Left lung (tissue), 10 donors: ENCODE data around the gene OR2A5. TPM values are rescaled to one million over a fixed set of nuclear protein-coding genes. Genes with fewer than 3 reads are reported as not detected.

Source experiments
- ATAC-seq: fragments of 200-7000 bp; cut with Tn5 transposase; one replicate; pipeline ENCODE4 v1.9.1; 2020; ENCODE audit warnings: moderate library complexity
- DNase-seq, 4 donors: peaks; one replicate each; pipeline ENCODE4 v3.0.0-alpha.2; 2013 to 2020
- H3K27ac ChIP-seq, 2 donors: fragments of 200-600 bp; sonication (generic) in 1 of 2; one replicate each; pipeline versions ENCODE4 v1.5.0 to v1.8.0; 2020 to 2021
- H3K27me3 ChIP-seq, 2 donors: fragments of 200-600 bp; sonication (generic) in 1 of 2; one replicate each; pipeline versions ENCODE4 v1.5.0 to v1.8.0; 2020 to 2021
- H3K36me3 ChIP-seq, 2 donors: fragments of 200-600 bp; sonication (generic) in 1 of 2; one replicate each; pipeline versions ENCODE4 v1.5.0 to v1.8.0; 2020 to 2021
- H3K4me1 ChIP-seq, 2 donors: fragments of 200-600 bp; one replicate each; pipeline ENCODE4 v1.8.0; 2021
- H3K4me3 ChIP-seq, 2 donors: fragments of 200-600 bp; sonication (generic) in 1 of 2; one replicate each; pipeline versions ENCODE4 v1.5.0 to v1.8.0; 2020 to 2021; ENCODE audit warnings: mild to moderate bottlenecking in 1 of 2
- H3K9me3 ChIP-seq, 2 donors: fragments of 200-600 bp; sonication (generic) in 1 of 2; one replicate each; pipeline versions ENCODE4 v1.5.0 to v1.8.0; 2020 to 2021
- intact Hi-C, 2 donors: fragments of 100-400 bp; cut with DNase I; formaldehyde crosslinking; loops; one replicate each; pipeline versions ENCODE4 v1.11.2 to v1.14.2; 2022
- polyA plus RNA-seq, 6 donors: library from polyadenylated mRNA; unstranded; fragments of 120-200 nt; gene quantifications; one replicate each; pipeline ENCODE4 v1.2.1, GENCODE V29; 2013; ENCODE audit not compliant: insufficient read length in 6 of 6
- total RNA-seq, 2 donors: library from RNA; stranded (reverse); fragmentation: NEBNext Ultra II Directional; extraction: Animal tissue kit (Norgen Biotek cat#: 25700); gene quantifications; one replicate each; pipeline ENCODE4 v1.2.1, GENCODE V29; 2021
- TF ChIP-seq, protein P1 (sequence below), 2 donors: fragments of 200-600 bp; sonication (generic) in 1 of 2; IDR thresholded peaks; one replicate each; pipeline versions ENCODE4 v1.5.0 to v1.8.0; 2021; ENCODE audit warnings: antibody characterized with exemption in 2 of 2
- donor health status: DM: no; HTN: yes; CAD: no.
- donor health status: DM: no; HTN: no; CAD: no.

The OR2A5 gene
- total and polyA plus RNA-seq, 8 donors, result 0.06 to 0.28 (median 0.15) TPM; not detected in 2

DNA sequence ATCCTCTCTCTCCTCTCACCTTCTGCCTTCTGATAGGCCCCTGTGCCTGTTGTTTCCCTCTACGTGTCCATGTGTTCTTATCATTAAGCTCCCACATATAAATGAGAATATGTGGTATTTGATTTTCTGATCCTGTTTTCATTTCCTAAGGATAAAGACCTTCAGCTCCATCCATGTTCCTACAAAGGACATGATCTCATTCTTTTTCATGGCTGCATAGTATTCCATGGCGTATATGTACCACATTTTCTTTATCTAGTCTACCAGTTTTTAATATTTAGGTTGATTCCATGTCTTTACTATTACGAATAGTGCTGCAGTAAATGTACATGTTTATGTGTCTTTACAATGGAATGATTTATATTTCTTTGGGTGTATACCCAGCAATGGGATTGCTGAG lies 41.9 kb downstream of the OR2A5 start:
- no peak for DNase-seq
- no peak for ATAC-seq
- H3K4me1 ChIP-seq, result no peaks in the 10 kb centered on the region
- H3K27me3 ChIP-seq, result peaks cover 0 to 8% of the 10 kb centered on the region in 2 donors
- no peak overlapping the region for H3K27ac ChIP-seq
- TF ChIP-seq, protein P1, sequence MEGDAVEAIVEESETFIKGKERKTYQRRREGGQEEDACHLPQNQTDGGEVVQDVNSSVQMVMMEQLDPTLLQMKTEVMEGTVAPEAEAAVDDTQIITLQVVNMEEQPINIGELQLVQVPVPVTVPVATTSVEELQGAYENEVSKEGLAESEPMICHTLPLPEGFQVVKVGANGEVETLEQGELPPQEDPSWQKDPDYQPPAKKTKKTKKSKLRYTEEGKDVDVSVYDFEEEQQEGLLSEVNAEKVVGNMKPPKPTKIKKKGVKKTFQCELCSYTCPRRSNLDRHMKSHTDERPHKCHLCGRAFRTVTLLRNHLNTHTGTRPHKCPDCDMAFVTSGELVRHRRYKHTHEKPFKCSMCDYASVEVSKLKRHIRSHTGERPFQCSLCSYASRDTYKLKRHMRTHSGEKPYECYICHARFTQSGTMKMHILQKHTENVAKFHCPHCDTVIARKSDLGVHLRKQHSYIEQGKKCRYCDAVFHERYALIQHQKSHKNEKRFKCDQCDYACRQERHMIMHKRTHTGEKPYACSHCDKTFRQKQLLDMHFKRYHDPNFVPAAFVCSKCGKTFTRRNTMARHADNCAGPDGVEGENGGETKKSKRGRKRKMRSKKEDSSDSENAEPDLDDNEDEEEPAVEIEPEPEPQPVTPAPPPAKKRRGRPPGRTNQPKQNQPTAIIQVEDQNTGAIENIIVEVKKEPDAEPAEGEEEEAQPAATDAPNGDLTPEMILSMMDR (IDR thresholded peaks at IDR 0.05), result no peak
- H3K9me3 ChIP-seq, result peaks cover 0 to 8% of the 10 kb centered on the region in 2 donors
- no peak overlapping the region for H3K4me3 ChIP-seq
- H3K36me3 ChIP-seq, result no peaks in the 10 kb centered on the region
- intact Hi-C loops, result no loop called here

DNA sequence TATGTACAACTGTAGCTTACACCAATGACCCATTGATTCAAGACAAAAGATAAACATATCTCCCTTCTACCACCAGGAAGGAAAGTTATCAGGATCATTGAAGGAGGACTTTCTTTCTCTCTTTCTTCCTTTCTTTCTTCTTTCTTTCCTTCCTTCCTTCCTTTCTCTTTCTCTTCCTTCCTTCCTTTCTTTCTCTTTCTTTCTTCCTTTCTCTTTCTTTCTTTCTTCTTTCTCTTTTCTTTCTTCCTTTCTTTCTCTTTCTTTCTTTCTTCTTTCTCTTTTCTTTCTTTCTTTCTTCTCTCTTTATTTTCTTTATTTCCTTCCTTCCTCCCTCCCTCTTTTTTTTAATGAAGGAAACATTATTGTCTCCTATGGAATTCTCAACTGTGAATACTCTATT lies 50.0 kb downstream of the OR2A5 start:
- Histone ChIP-seq H3K4me1 (no peaks in the 10 kb centered on the region), H3K36me3 (no peaks in the 10 kb centered on the region), H3K9me3 (no peaks in the 10 kb centered on the region), H3K4me3 (no peak overlapping the region), H3K27me3 (peaks cover 0 to 43% of the 10 kb centered on the region in 2 donors), H3K27ac (no peak overlapping the region)
- DNase-seq (no peak), ATAC-seq (no peak)
- TF ChIP-seq, protein P1 (IDR thresholded peaks at IDR 0.05), result no peak
- intact Hi-C loops, result no loop called here

DNA sequence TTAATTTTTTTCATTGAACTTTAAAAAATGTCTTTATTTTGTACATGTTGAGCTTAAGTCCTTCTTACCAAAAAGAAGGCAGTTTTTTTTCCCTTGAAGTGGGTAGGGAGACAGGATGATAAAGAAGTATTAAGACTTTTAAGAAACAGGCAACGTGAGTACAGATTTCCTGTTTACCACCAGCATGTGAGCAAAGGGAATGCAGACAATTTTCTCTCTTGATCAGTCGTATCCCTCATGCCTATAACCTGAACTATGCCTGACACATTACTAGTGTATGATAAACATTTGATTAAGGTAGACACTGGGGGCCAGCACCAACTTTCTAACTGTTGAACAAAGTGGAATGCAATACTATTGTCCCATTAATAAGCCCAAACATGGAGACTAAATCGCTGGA lies 51.9 kb downstream of the OR2A5 start:
- TF ChIP-seq, protein P1 (IDR thresholded peaks at IDR 0.05), result no peak
- Histone ChIP-seq H3K27ac (no peak overlapping the region), H3K9me3 (no peaks in the 10 kb centered on the region), H3K27me3 (peaks cover 0 to 34% of the 10 kb centered on the region in 2 donors), H3K4me1 (no peaks in the 10 kb centered on the region), H3K4me3 (no peak overlapping the region), H3K36me3 (no peaks in the 10 kb centered on the region)
- intact Hi-C loops, result no loop called here
- DNase-seq, result no peak
- no peak for ATAC-seq

DNA sequence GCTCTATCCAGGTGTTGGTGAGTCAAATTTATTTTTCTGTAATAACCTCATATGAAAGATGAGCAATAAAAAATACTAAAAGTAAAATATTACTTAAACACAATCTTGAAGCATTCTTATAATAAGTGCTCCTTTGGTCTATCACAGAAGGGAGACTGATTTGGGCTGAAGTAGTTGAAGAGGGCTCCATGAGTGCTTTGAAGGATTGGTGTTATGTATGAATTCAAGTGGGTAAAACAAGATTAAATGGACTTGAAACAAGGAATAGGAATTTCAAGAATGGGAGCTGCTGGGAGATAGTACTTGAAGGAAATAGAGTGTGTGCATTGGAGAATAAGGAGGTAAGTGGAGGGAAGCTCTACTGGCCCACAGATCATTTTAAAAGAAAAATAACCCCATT lies 53.3 kb downstream of the OR2A5 start:
- H3K4me1 ChIP-seq, result no peaks in the 10 kb centered on the region
- peaks cover 0 to 28% of the 10 kb centered on the region in 2 donors for H3K27me3 ChIP-seq
- TF ChIP-seq, protein P1 (IDR thresholded peaks at IDR 0.05), result no peak
- H3K4me3 ChIP-seq, result no peak overlapping the region
- peak; percentile 86 for ATAC-seq
- no peak overlapping the region for H3K27ac ChIP-seq
- DNase-seq, result no peak
- intact Hi-C loops, result no loop called here
- no peaks in the 10 kb centered on the region for H3K9me3 ChIP-seq
- H3K36me3 ChIP-seq, result no peaks in the 10 kb centered on the region

DNA sequence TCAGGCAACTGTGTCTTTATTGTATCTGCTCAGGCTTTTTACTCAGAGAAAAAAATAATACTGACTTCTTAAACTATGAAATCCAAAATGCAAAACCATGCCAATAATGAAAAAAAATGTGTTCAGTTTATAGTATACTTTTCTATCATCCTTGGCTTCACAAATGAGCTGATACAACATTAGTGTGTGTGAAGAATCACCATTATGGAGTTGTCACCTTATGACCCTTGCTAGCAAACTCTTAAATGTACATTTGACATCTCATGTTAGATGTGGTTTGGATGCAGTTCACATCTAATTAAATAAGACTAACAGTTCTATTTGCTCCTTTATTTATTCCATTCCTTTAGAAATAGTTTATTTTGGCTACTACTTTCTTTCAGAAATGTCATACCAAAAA lies 56.5 kb downstream of the OR2A5 start:
- H3K4me1 ChIP-seq, result no peaks in the 10 kb centered on the region
- no peak overlapping the region for H3K27ac ChIP-seq
- DNase-seq (peak in 1 of 4 donors; percentile 37), ATAC-seq (no peak)
- TF ChIP-seq, protein P1 (IDR thresholded peaks at IDR 0.05), result no peak
- peaks cover 7 to 19% of the 10 kb centered on the region in 2 donors for H3K27me3 ChIP-seq
- no peaks in the 10 kb centered on the region for H3K9me3 ChIP-seq
- no peak overlapping the region for H3K4me3 ChIP-seq
- H3K36me3 ChIP-seq, result no peaks in the 10 kb centered on the region
- intact Hi-C loops, result no loop called here

Other genes starting within 250 kb of the OR2A5 start
- 10 to 100 TPM; 39.4 to 49.3 TPM for gene TCAF1, start 146.8 kb upstream of the OR2A5 start, total RNA-seq
- gene TCAF1, start 146.8 kb upstream of the OR2A5 start, polyA plus RNA-seq, result 100 to 1,000 TPM in 5 of 6 donors, 10 to 100 TPM in 1; 99.0 to 135 (median 104) TPM
- gene OR2F2, start 113.7 kb upstream of the OR2A5 start, total RNA-seq, result not detected
- gene OR2F2, start 113.7 kb upstream of the OR2A5 start, polyA plus RNA-seq, result not detected
- not detected for gene OR2F1, start 94.1 kb upstream of the OR2A5 start, total RNA-seq
- under 1 TPM in 4 of 6 donors, not detected in 2; 0.06 to 0.65 (median 0.30) TPM for gene OR2F1, start 94.1 kb upstream of the OR2A5 start, polyA plus RNA-seq
- gene OR6B1, start 48.6 kb upstream of the OR2A5 start, total RNA-seq, result not detected
- gene OR6B1, start 48.6 kb upstream of the OR2A5 start, polyA plus RNA-seq, result under 1 TPM in 2 of 6 donors, not detected in 4; 0.03 to 0.06 TPM
- gene OR2A25, start 20.9 kb downstream of the OR2A5 start, total RNA-seq, result not detected
- under 1 TPM in 3 of 6 donors, not detected in 3; 0.08 to 0.17 (median 0.09) TPM for gene OR2A25, start 20.9 kb downstream of the OR2A5 start, polyA plus RNA-seq
- not detected for gene OR2A12, start 37.3 kb downstream of the OR2A5 start, total RNA-seq
- under 1 TPM; 0.07 to 0.15 (median 0.09) TPM for gene OR2A12, start 37.3 kb downstream of the OR2A5 start, polyA plus RNA-seq
- gene OR2A2, start 60.6 kb downstream of the OR2A5 start, total RNA-seq, result not detected
- not detected for gene OR2A2, start 60.6 kb downstream of the OR2A5 start, polyA plus RNA-seq
- gene OR2A14, start 74.2 kb downstream of the OR2A5 start, total RNA-seq, result not detected
- under 1 TPM in 4 of 6 donors, not detected in 2; 0.14 to 0.20 (median 0.15) TPM for gene OR2A14, start 74.2 kb downstream of the OR2A5 start, polyA plus RNA-seq
- 1 to 10 TPM; 5.0 to 5.3 TPM for gene CTAGE4, start 134.5 kb downstream of the OR2A5 start, total RNA-seq
- 10 to 100 TPM in 3 of 6 donors, 1 to 10 TPM in 3; 1.7 to 19.5 (median 7.9) TPM for gene CTAGE4, start 134.5 kb downstream of the OR2A5 start, polyA plus RNA-seq
- 1 to 10 TPM; 1.0 to 8.6 TPM for gene ARHGEF35, start 146.9 kb downstream of the OR2A5 start, total RNA-seq
- gene ARHGEF35, start 146.9 kb downstream of the OR2A5 start, polyA plus RNA-seq, result 10 to 100 TPM; 13.0 to 18.1 (median 15.2) TPM
- not detected for gene OR2A42, start 190.7 kb downstream of the OR2A5 start, total RNA-seq
- gene OR2A42, start 190.7 kb downstream of the OR2A5 start, polyA plus RNA-seq, result 1 to 10 TPM; 1.1 to 5.6 (median 3.2) TPM
- gene OR2A7, start 215.8 kb downstream of the OR2A5 start, total RNA-seq, result 1 to 10 TPM; 5.3 to 5.6 TPM
- gene OR2A7, start 215.8 kb downstream of the OR2A5 start, polyA plus RNA-seq, result 10 to 100 TPM in 5 of 6 donors, 1 to 10 TPM in 1; 7.1 to 25.2 (median 17.4) TPM
- 1 to 10 TPM in 1 of 2 donors, not detected in 1; 3.0 TPM for gene CTAGE8, start 220.3 kb downstream of the OR2A5 start, total RNA-seq
- gene CTAGE8, start 220.3 kb downstream of the OR2A5 start, polyA plus RNA-seq, result 10 to 100 TPM in 1 of 6 donors, 1 to 10 TPM in 5; 5.3 to 11.3 (median 7.8) TPM